Measurements from ENCODE around the gene RASGRF2. TPM values are rescaled to one million over a fixed set of nuclear protein-coding genes. Genes with fewer than 3 reads are reported as not detected.

The RASGRF2 gene
- total and polyA plus RNA-seq, 8 donors: 1.1 to 2.7 (median 1.4) TPM

DNA sequence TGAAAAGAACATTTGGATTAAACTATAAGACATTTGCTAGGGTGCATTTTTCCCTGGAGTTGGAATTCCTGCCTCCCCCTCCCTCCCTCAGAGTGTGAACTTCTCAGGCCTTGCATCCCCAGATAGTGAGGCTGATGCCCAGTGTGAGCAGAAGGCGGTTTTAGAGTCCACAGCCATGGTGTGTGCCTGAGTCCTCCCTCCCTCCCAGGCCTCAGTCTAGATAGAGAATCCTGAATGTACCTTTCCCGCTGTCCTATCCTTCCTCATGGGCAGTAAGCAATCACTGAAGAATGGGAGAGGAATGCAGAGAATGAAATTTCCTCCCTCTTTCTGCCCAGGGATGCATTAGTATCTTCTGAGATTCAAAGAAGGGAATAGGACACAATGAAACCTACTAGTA lies 108.5 kb downstream of the RASGRF2 start:
- Histone ChIP-seq H3K9me3 (no peaks in the 10 kb centered on the region), H3K4me1 (no peaks in the 10 kb centered on the region), H3K36me3 (no peaks in the 10 kb centered on the region), H3K27ac (no peak overlapping the region), H3K27me3 (no peaks in the 10 kb centered on the region), H3K4me3 (no peak overlapping the region)
- DNase-seq (no peak), FAIRE-seq (no peak), ATAC-seq (no peak)
- TF ChIP-seq, protein P1, sequence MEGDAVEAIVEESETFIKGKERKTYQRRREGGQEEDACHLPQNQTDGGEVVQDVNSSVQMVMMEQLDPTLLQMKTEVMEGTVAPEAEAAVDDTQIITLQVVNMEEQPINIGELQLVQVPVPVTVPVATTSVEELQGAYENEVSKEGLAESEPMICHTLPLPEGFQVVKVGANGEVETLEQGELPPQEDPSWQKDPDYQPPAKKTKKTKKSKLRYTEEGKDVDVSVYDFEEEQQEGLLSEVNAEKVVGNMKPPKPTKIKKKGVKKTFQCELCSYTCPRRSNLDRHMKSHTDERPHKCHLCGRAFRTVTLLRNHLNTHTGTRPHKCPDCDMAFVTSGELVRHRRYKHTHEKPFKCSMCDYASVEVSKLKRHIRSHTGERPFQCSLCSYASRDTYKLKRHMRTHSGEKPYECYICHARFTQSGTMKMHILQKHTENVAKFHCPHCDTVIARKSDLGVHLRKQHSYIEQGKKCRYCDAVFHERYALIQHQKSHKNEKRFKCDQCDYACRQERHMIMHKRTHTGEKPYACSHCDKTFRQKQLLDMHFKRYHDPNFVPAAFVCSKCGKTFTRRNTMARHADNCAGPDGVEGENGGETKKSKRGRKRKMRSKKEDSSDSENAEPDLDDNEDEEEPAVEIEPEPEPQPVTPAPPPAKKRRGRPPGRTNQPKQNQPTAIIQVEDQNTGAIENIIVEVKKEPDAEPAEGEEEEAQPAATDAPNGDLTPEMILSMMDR (IDR thresholded peaks at IDR 0.05): no peak
- intact Hi-C loops (cut with DNase I): no loop called here
- WGBS, 2 donors: 76 to 83% methylated on average over 2 of the region's 2 CpGs

DNA sequence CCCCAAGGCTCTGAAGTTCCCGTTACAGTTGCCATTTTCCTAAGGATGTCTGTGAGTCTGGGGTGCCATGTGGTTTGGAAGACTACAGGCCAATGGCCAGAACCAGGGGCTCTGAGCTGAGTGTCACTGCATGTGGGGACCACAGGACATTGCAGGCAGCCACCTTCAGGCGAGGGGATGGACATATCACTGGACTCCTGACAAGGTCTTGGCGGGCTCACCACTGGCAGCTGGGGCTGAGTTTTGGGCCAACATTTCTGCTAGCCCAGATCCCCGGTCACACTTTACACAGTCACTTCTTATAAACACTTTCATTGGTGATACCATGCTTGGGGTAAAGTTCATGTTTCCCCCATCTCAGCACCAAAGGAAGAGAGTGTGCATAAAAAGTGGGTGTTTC lies 109.8 kb downstream of the RASGRF2 start:
- H3K27ac ChIP-seq: no peak overlapping the region
- H3K27me3 ChIP-seq: no peaks in the 10 kb centered on the region
- DNase-seq: no peak
- TF ChIP-seq, protein P1 (IDR thresholded peaks at IDR 0.05): no peak
- no peak for ATAC-seq
- H3K4me1 ChIP-seq: no peaks in the 10 kb centered on the region
- intact Hi-C loops (cut with DNase I): no loop called here
- no peak for FAIRE-seq
- no peak overlapping the region for H3K4me3 ChIP-seq
- WGBS, 2 donors: 80 to 90% methylated on average over 4 of the region's 4 CpGs
- no peaks in the 10 kb centered on the region for H3K9me3 ChIP-seq
- no peaks in the 10 kb centered on the region for H3K36me3 ChIP-seq

DNA sequence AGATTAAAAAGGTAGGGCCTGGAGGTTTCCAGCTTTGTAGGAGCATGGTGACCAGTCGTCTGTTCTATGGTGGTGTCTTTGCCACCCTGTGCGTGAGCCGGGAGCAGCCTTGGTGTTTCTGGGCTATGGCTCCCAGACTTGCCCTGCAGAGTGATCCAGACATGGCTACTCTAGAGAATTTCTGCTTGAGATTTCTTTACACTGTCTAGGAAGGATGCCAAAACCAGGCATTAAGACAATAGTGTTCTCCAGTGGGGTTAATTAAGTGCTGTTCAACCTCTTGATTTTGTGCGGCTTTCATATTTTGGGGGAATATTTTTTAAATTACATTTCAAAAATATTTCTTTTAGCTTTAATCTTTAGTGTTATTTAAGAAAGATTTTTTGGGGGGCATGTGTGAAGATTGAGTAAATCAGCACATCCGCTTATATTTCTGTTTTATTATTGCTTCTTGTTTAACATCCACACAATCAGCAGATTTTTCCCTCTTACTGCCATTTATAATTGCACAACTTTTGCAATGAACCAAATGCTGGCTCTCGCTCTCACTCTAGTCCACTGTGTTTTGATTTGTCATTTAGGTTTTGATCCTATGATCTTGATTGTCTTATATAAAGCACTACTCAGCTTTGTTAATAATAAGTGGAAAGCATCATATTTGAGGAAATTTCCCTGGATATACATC lies 110.5 kb downstream of the RASGRF2 start:
- WGBS, 2 donors: 88 to 93% methylated on average over 6 of the region's 6 CpGs
- no peaks in the 10 kb centered on the region for H3K27me3 ChIP-seq
- H3K9me3 ChIP-seq: no peaks in the 10 kb centered on the region
- no peak for ATAC-seq
- H3K4me3 ChIP-seq: no peak overlapping the region
- TF ChIP-seq, protein P1 (IDR thresholded peaks at IDR 0.05): no peak
- H3K27ac ChIP-seq: no peak overlapping the region
- no peak for DNase-seq
- intact Hi-C loops (cut with DNase I): no loop called here
- FAIRE-seq: no peak
- no peaks in the 10 kb centered on the region for H3K36me3 ChIP-seq
- H3K4me1 ChIP-seq: no peaks in the 10 kb centered on the region

DNA sequence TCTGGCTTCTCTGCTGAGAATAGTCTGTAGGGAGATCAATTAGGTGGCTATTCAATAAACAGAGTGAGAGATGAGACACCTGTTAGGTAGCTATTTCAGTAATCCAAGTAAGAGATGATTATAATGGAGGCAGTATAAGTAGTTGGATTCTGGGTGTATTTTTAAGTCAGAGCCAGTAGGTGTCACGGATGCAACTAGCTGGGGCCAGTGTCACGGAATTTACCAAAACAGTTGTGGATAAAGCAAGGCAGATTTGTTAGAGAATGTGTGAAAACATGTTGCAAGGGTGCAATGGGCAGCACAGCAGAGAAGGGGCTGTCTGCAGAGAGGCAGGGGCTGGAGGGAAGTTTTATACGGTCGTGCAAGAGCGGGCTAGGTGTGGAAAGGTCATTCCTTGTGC lies 114.9 kb downstream of the RASGRF2 start:
- H3K36me3 ChIP-seq: no peaks in the 10 kb centered on the region
- 62 to 68% methylated on average over 5 of the region's 5 CpGs for WGBS, 2 donors
- intact Hi-C loops (cut with DNase I): no loop called here
- H3K27ac ChIP-seq: no peak overlapping the region
- DNase-seq: no peak
- H3K27me3 ChIP-seq: no peaks in the 10 kb centered on the region
- H3K4me3 ChIP-seq: no peak overlapping the region
- no peaks in the 10 kb centered on the region for H3K4me1 ChIP-seq
- ATAC-seq: no peak
- FAIRE-seq: no peak
- no peaks in the 10 kb centered on the region for H3K9me3 ChIP-seq
- TF ChIP-seq, protein P1 (IDR thresholded peaks at IDR 0.05): no peak

DNA sequence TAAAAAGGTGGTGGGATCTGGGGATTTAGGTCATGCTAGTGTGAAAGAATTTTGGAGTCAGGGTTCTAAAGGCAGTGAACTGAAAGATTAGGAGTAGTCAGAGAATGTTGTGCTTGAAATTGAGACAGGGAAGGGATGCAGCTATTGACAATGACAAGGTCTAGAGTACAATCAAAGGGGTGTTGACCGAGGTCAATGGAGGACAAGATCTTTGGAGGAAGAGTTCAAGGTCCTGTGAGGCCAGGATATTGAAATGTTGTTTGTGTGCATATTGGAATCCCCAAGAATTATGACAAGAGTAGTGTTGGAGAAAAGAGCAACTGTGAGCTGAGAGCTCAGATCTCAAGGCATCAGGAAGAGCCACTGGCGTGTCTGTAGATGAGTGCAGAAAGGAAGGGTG lies 116.9 kb downstream of the RASGRF2 start:
- Histone ChIP-seq H3K27me3 (no peaks in the 10 kb centered on the region), H3K27ac (no peak overlapping the region), H3K36me3 (no peaks in the 10 kb centered on the region), H3K4me1 (no peaks in the 10 kb centered on the region), H3K9me3 (no peaks in the 10 kb centered on the region), H3K4me3 (no peak overlapping the region)
- 65 to 74% methylated on average over 2 of the region's 2 CpGs for WGBS, 2 donors
- no peak for ATAC-seq
- TF ChIP-seq, protein P1 (IDR thresholded peaks at IDR 0.05): no peak
- no peak for FAIRE-seq
- DNase-seq: no peak
- intact Hi-C loops (cut with DNase I): no loop called here
